H1 (cell line): ENCODE measurements around the gene CXXC5. TPM values are rescaled to one million over a fixed set of nuclear protein-coding genes. Genes with fewer than 3 reads are reported as not detected.

ENCODE experiments used
- CTCF ChIA-PET: fragments of 300-600 bp; sonication (Branson Sonifier 250); formaldehyde crosslinking; loops from one replicate; lab custom pipeline; 2021; ENCODE audit not compliant: partially characterized antibody; lab: Charles Lee
- POLR2A ChIA-PET: fragments of 300-600 bp; sonication (Branson Sonifier 250); formaldehyde crosslinking; loops from one replicate; lab custom pipeline; 2021; ENCODE audit warnings: inconsistent platforms; ENCODE audit not compliant: partially characterized antibody; lab: Charles Lee
- DNase-seq, 2 experiments: peaks; one replicate each; pipeline versions ENCODE4 v3.0.0 to v3.0.0-alpha.2; 2010 to 2022; ENCODE audit warnings: low spot score in 2 of 2, low read depth in 1 of 2, mixed read lengths in 1 of 2
- FAIRE-seq: peaks from 2 replicates; lab custom pipeline; 2011; peaks lifted over from hg19 to GRCh38; lab: Jason Lieb, UNC
- H2AFZ ChIP-seq: 2 replicates; pipeline ENCODE4 v1.8.1; 2012; ENCODE audit warnings: low read length, inconsistent platforms
- H2AK5ac ChIP-seq: 2 replicates; pipeline ENCODE4 v1.6.1; 2013; ENCODE audit warnings: low read depth, low read length
- H2BK120ac ChIP-seq: replicated peaks from 2 replicates; pipeline ENCODE3; 2013; ENCODE audit warnings: low read depth, low read length, inconsistent platforms
- H2BK12ac ChIP-seq: 2 replicates; pipeline ENCODE4 v1.6.1; 2013; ENCODE audit warnings: low read depth, low read length
- H2BK15ac ChIP-seq: 2 replicates; pipeline ENCODE4 v1.6.1; 2013; ENCODE audit warnings: low read length
- H2BK20ac ChIP-seq: 2 replicates; pipeline ENCODE4 v1.6.1; 2013; ENCODE audit warnings: low read length
- H2BK5ac ChIP-seq: 2 replicates; pipeline ENCODE4 v1.6.1; 2013; ENCODE audit warnings: low read depth, low read length
- H3K14ac ChIP-seq: 2 replicates; pipeline ENCODE4 v1.6.1; 2013; ENCODE audit warnings: inconsistent platforms; ENCODE audit not compliant: insufficient read length
- H3K18ac ChIP-seq: 2 replicates; pipeline ENCODE4 v1.6.1; 2013; ENCODE audit warnings: low read length; ENCODE audit errors: extremely low read depth
- H3K23ac ChIP-seq: 2 replicates; pipeline ENCODE4 v1.6.1; 2013; ENCODE audit warnings: inconsistent platforms; ENCODE audit not compliant: insufficient read length
- H3K23me2 ChIP-seq: 2 replicates; pipeline ENCODE4 v1.6.1; 2013; ENCODE audit warnings: low read depth, low read length
- H3K27ac ChIP-seq: 2 replicates; pipeline ENCODE4 v1.6.1; 2011; ENCODE audit warnings: low read depth, low read length, inconsistent platforms
- H3K27me3 ChIP-seq, 4 experiments: replicated peaks in 1 of 4; 1 replicate in 1 of 4; 2 replicates in 3 of 4; pipeline versions ENCODE4 v1.6.1 to v1.8.1; 2011 to 2013; ENCODE audit warnings: low read length in 3 of 4, mild to moderate bottlenecking in 3 of 4, inconsistent platforms in 2 of 4, mixed read lengths in 2 of 4, moderate library complexity in 1 of 4; ENCODE audit not compliant: control insufficient read depth in 3 of 4, insufficient read depth in 3 of 4; ENCODE audit errors: extremely low read depth in 1 of 4
- H3K36me3 ChIP-seq, 4 experiments: 2 replicates each; pipeline versions ENCODE4 v1.6.1 to v1.8.1; 2011 to 2013; ENCODE audit warnings: mild to moderate bottlenecking in 4 of 4, low read length in 3 of 4, moderate library complexity in 2 of 4, control low read depth in 1 of 4, inconsistent platforms in 1 of 4; ENCODE audit not compliant: insufficient read depth in 4 of 4, control insufficient read depth in 2 of 4
- H3K4ac ChIP-seq: replicated peaks from 2 replicates; pipeline ENCODE3; 2013; ENCODE audit warnings: low read length, low read depth, mixed read lengths, inconsistent platforms; ENCODE audit not compliant: insufficient read length
- H3K4me1 ChIP-seq, 4 experiments: replicated peaks in 1 of 4; 1 replicate in 1 of 4; 2 replicates in 3 of 4; pipeline versions ENCODE4 v1.6.1 to v1.8.1; 2011 to 2013; ENCODE audit warnings: low read length in 3 of 4, inconsistent platforms in 2 of 4, mixed read lengths in 1 of 4; ENCODE audit not compliant: insufficient read depth in 4 of 4, control insufficient read depth in 3 of 4
- H3K4me2 ChIP-seq, 2 experiments: 2 replicates each; pipeline versions ENCODE4 v1.6.1 to v1.8.1; 2011 to 2013; ENCODE audit warnings: low read depth in 2 of 2, low read length in 2 of 2, control low read depth in 1 of 2, inconsistent platforms in 1 of 2, mild to moderate bottlenecking in 1 of 2; ENCODE audit not compliant: insufficient read depth in 1 of 2
- H3K4me3 ChIP-seq, 4 experiments: fragments of 200-600, 300-600 bp in 1 of 4; sonication (generic), shearing (Covaris generic), sonication (Bioruptor Twin) in 1 of 4; 2 replicates each; pipeline versions ENCODE4 v1.5.1 to v1.8.1; 2011 to 2016; ENCODE audit warnings: low read length in 4 of 4, low read depth in 3 of 4, control low read depth in 2 of 4, inconsistent platforms in 2 of 4, mild to moderate bottlenecking in 2 of 4, mixed read lengths in 1 of 4, moderate library complexity in 1 of 4; ENCODE audit not compliant: insufficient read depth in 2 of 4; ENCODE audit errors: extremely low read depth in 1 of 4
- H3K56ac ChIP-seq: replicated peaks from 2 replicates; pipeline ENCODE3; 2013; ENCODE audit warnings: low read depth, mild to moderate bottlenecking, mixed read lengths, low read length, inconsistent platforms; ENCODE audit not compliant: insufficient read length
- H3K79me1 ChIP-seq: 2 replicates; pipeline ENCODE4 v1.6.1; 2013; ENCODE audit warnings: low read depth, low read length, control low read depth
- H3K79me2 ChIP-seq, 2 experiments: 2 replicates each; pipeline versions ENCODE4 v1.6.1 to v1.8.1; 2012 to 2013; ENCODE audit warnings: low read length in 2 of 2, mild to moderate bottlenecking in 2 of 2, inconsistent platforms in 1 of 2; ENCODE audit not compliant: insufficient read depth in 2 of 2, control insufficient read depth in 1 of 2
- H3K9ac ChIP-seq, 4 experiments: replicated peaks in 1 of 4; 1 replicate in 1 of 4; 2 replicates in 3 of 4; pipeline versions ENCODE4 v1.6.1 to v1.8.1; 2011 to 2013; ENCODE audit warnings: low read depth in 3 of 4, low read length in 3 of 4, control low read depth in 2 of 4, mild to moderate bottlenecking in 2 of 4, moderate library complexity in 2 of 4, inconsistent platforms in 1 of 4; ENCODE audit errors: extremely low read depth in 1 of 4
- H3K9me3 ChIP-seq, 2 experiments: 2 replicates each; pipeline versions ENCODE4 v1.6.1 to v1.8.1; 2012 to 2013; ENCODE audit warnings: mild to moderate bottlenecking in 2 of 2, moderate library complexity in 2 of 2, control low read depth in 1 of 2, inconsistent platforms in 1 of 2, low read depth in 1 of 2, low read length in 1 of 2, mixed read lengths in 1 of 2; ENCODE audit not compliant: insufficient read depth in 2 of 2
- H4K20me1 ChIP-seq, 2 experiments: replicated peaks in 1 of 2; 2 replicates each; pipeline versions ENCODE3 to v1.8.1; 2011 to 2013; ENCODE audit warnings: inconsistent platforms in 2 of 2, low read length in 2 of 2, mild to moderate bottlenecking in 1 of 2; ENCODE audit not compliant: insufficient read depth in 2 of 2, control insufficient read depth in 1 of 2
- H4K5ac ChIP-seq: 2 replicates; pipeline ENCODE4 v1.6.1; 2013; ENCODE audit warnings: low read length, low read depth, mixed read lengths, inconsistent platforms; ENCODE audit not compliant: insufficient read length
- H4K8ac ChIP-seq: 2 replicates; pipeline ENCODE4 v1.8.0; 2013; ENCODE audit warnings: mild to moderate bottlenecking, moderate library complexity, low read length, inconsistent platforms; ENCODE audit not compliant: insufficient read depth; ENCODE audit errors: extremely low read depth
- H4K91ac ChIP-seq: replicated peaks from 2 replicates; pipeline ENCODE3; 2013; ENCODE audit warnings: low read length, mixed read lengths, inconsistent platforms; ENCODE audit not compliant: insufficient read length
- ATF3 ChIP-seq: IDR thresholded peaks from 2 replicates; pipeline ENCODE4 v1.6.1; 2011; ENCODE audit warnings: low read depth, mild to moderate bottlenecking, low read length; ENCODE audit not compliant: insufficient read depth
- BCL11A ChIP-seq, 2 experiments: IDR thresholded peaks; one replicate each; pipeline ENCODE4 v1.6.1; 2011; ENCODE audit warnings: low read depth in 2 of 2, low read length in 2 of 2, mild to moderate bottlenecking in 2 of 2
- CEBPB ChIP-seq: IDR thresholded peaks from 2 replicates; pipeline ENCODE4 v1.6.1; 2012; ENCODE audit warnings: low read depth, low read length
- POLR2A ChIP-seq, 2 experiments: IDR thresholded peaks; 1 replicate in 1 of 2; 2 replicates in 1 of 2; pipeline ENCODE4 v1.6.1; 2011; ENCODE audit warnings: low read depth in 2 of 2, low read length in 2 of 2, mild to moderate bottlenecking in 2 of 2; ENCODE audit errors: control extremely low read depth in 1 of 2
- USF2 ChIP-seq: IDR thresholded peaks from 2 replicates; pipeline ENCODE4 v1.6.1; 2011; ENCODE audit warnings: low read length, improper control_type of control experiment
- WGBS, 2 experiments: shearing (Covaris generic) in 1 of 2; methylation state at CpG; one replicate each; pipeline versions ENCODE4 v1.1.6 to v1.1.7; 2013 to 2015; ENCODE audit warnings: low lambda C conversion rate in 2 of 2, mixed read lengths in 2 of 2, inconsistent platforms in 1 of 2, low coverage in 1 of 2, missing lambda C conversion rate in 1 of 2; ENCODE audit not compliant: insufficient replicate concordance in 2 of 2, insufficient coverage in 1 of 2, insufficient read length in 1 of 2; ENCODE audit errors: extremely low coverage in 1 of 2, missing lambda C conversion rate in 1 of 2; 5-methylcytosine and 5-hydroxymethylcytosine counted together
- polyA plus RNA-seq, 7 experiments: library from polyadenylated mRNA; depleted of rRNA in 3 of 7; stranded (reverse) in 5 of 7; unstranded in 2 of 7; fragments of >200 nt in 5 of 7; fragments of 200-250 nt in 2 of 7; gene quantifications; 1 replicate in 5 of 7; 2 replicates in 1 of 7; 4 replicates in 1 of 7; pipeline versions ENCODE4 v1.2.1 to v1.2.3, GENCODE V29; 2011 to 2013; ENCODE audit warnings: missing spikeins in 2 of 7, mixed read lengths in 2 of 7
- total RNA-seq: library from RNA; stranded (reverse); fragmentation: NEBNext Ultra II Directional; extraction: Animal tissue kit (Norgen Biotek cat#: 25700); gene quantifications from 2 replicates; pipeline ENCODE4 v1.2.1, GENCODE V29; 2021

CXXC5 gene
- total and polyA plus RNA-seq, 2 of the 8 experiments (the other 6 are each of a cell fraction or from before 2014, with no cell fraction given), result 61.4 to 74.0 TPM

GRCh38 chr5:139733010-139733688 lies 85.0 kb downstream of the CXXC5 start:
- 0 out of 2 replicates have a peak overlapping the region, but pooled peaks have one; percentile 88 for H2BK15ac ChIP-seq
- H3K56ac ChIP-seq, result no peak overlapping the region
- no peak overlapping the region for H3K4me3 ChIP-seq
- H3K36me3 ChIP-seq, result no peaks in the 10 kb centered on the region
- no peak overlapping the region; the same call in 1 of the 2 replicates for H2AFZ ChIP-seq
- peak overlapping the region; percentile 84; the same call in 1 of the 2 replicates for H2BK12ac ChIP-seq
- CTCF ChIA-PET, result interaction anchor here (0.9 to 4.3 kb wide), 8 partner anchors 9 to 101 kb away, joined by 3 to 25 read pairs (median 4); no protein-coding TSS in a partner anchor
- 0 out of 2 replicates have a peak overlapping the region, but pooled peaks have one; percentile 97 for H2AK5ac ChIP-seq
- FAIRE-seq (no peak), DNase-seq (no peak)
- WGBS, 2 experiments, result 94% methylated on average over 12 of the region's 12 CpGs; no CpG with 5 or more reads in 1 of the 2 experiments
- peak overlapping the region; percentile 60 for H3K18ac ChIP-seq
- no peak overlapping the region for H3K4me2 ChIP-seq
- no peaks in the 10 kb centered on the region for H3K79me1 ChIP-seq
- H4K91ac ChIP-seq, result peak overlapping the region; percentile 22
- no peak overlapping the region for H4K8ac ChIP-seq
- H3K9me3 ChIP-seq, result no peaks in the 10 kb centered on the region
- H3K27me3 ChIP-seq, result no peaks in the 10 kb centered on the region
- H2BK120ac ChIP-seq, result no peak overlapping the region
- H3K14ac ChIP-seq, result no peak overlapping the region
- no peak overlapping the region; the same call in 1 of the 2 replicates for H3K27ac ChIP-seq
- H3K23ac ChIP-seq, result no peak overlapping the region
- H2BK5ac ChIP-seq, result peak overlapping the region; percentile 75; the same call in 1 of the 2 replicates
- H3K79me2 ChIP-seq, result no peaks in the 10 kb centered on the region
- no peaks in the 10 kb centered on the region for H4K20me1 ChIP-seq
- POLR2A ChIA-PET, result interaction anchor here (0.9 to 2.2 kb wide), 4 partner anchors 11 to 24 kb away, joined by 3 to 8 read pairs (median 4); no protein-coding TSS in a partner anchor
- H3K9ac ChIP-seq, result no peak overlapping the region; a peak in 1 of 7 replicates
- H3K4me1 ChIP-seq, result peaks cover 0 to 16% (median 5%) of the 10 kb centered on the region in 4 experiments; a peak in 6 of 7 replicates
- no peak for TF ChIP-seq USF2
- TF ChIP-seq ATF3, result no peak
- TF ChIP-seq BCL11A (IDR thresholded peaks at IDR 0.05; ENCODE audit: low read depth in 2 of 2, low read length in 2 of 2), result no peak
- TF ChIP-seq CEBPB, result no peak
- TF ChIP-seq POLR2A (IDR thresholded peaks at IDR 0.05; ENCODE audit: control extremely low read depth in 1 of 2, low read depth in 2 of 2, low read length in 2 of 2), result no peak
- H3K4ac ChIP-seq, result peak overlapping the region; percentile 5
- peak overlapping the region; percentile 48; the same call in 1 of the 2 replicates for H2BK20ac ChIP-seq
- no peaks in the 10 kb centered on the region for H3K23me2 ChIP-seq
- no peak overlapping the region for H4K5ac ChIP-seq
